T-cell (primary cell): ENCODE results near the gene TGIF1. TPM values are rescaled to one million over a fixed set of nuclear protein-coding genes. Genes with fewer than 3 reads are reported as not detected.

Experiments used
- ATAC-seq, 4 experiments: fragments of 200-7000 bp in 3 of 4; fragments of 150-1000 bp in 1 of 4; cut with Tn5 transposase; replicated peaks in 1 of 4; 1 replicate in 3 of 4; 2 replicates in 1 of 4; pipeline ENCODE4 v1.10.0; 2021; ENCODE audit warnings: moderate library complexity in 3 of 4, mild to moderate bottlenecking in 2 of 4, moderate number of reproducible peaks in 1 of 4
- CTCF ChIA-PET, 2 donors: fragments of 300-600 bp; sonication (Branson Sonifier 250); formaldehyde crosslinking; loops; one replicate each; lab custom pipeline; 2022; ENCODE audit warnings: antibody characterized with exemption in 2 of 2; lab: Charles Lee
- POLR2A ChIA-PET, 2 donors: fragments of 300-600 bp; sonication (Branson Sonifier 250); formaldehyde crosslinking; loops; one replicate each; lab custom pipeline; 2022; ENCODE audit warnings: antibody characterized with exemption in 2 of 2; lab: Charles Lee
- DNase-seq, 35 experiments: peaks; one replicate each; pipeline versions ENCODE4 v3.0.0 to v3.0.0-alpha.2; 2013 to 2023
- H3K27ac ChIP-seq: one replicate; pipeline ENCODE4 v1.5.1; 2013; ENCODE audit warnings: low read length
- H3K27me3 ChIP-seq, 2 experiments: replicated peaks in 1 of 2; 1 replicate in 1 of 2; 2 replicates in 1 of 2; pipeline versions ENCODE4 v1.6.1 to v1.7.0; 2013; ENCODE audit warnings: low read length in 1 of 2, mixed read lengths in 1 of 2; ENCODE audit not compliant: control insufficient read depth in 2 of 2, insufficient read depth in 2 of 2; ENCODE audit errors: extremely low read depth in 1 of 2
- H3K36me3 ChIP-seq, 2 donors: 1 replicate in 1 of 2; 2 replicates in 1 of 2; pipeline versions ENCODE4 v1.6.1 to v1.7.0; 2013; ENCODE audit warnings: low read length in 1 of 2; ENCODE audit not compliant: control insufficient read depth in 2 of 2, insufficient read depth in 1 of 2; ENCODE audit errors: extremely low read depth in 1 of 2
- H3K4me1 ChIP-seq, 2 experiments: 1 replicate in 1 of 2; 2 replicates in 1 of 2; pipeline versions ENCODE4 v1.6.1 to v1.7.0; 2013; ENCODE audit warnings: low read length in 2 of 2, mixed read lengths in 1 of 2; ENCODE audit not compliant: insufficient read depth in 2 of 2, control insufficient read depth in 1 of 2; ENCODE audit errors: extremely low read depth in 1 of 2
- H3K4me3 ChIP-seq, 2 donors: 1 replicate in 1 of 2; 2 replicates in 1 of 2; pipeline versions ENCODE4 v1.5.1 to v1.7.0; 2013; ENCODE audit warnings: mild to moderate bottlenecking in 2 of 2, low read length in 1 of 2, moderate library complexity in 1 of 2; ENCODE audit not compliant: control insufficient read depth in 1 of 2; ENCODE audit errors: extremely low read depth in 1 of 2
- H3K9me3 ChIP-seq: 2 replicates; pipeline ENCODE4 v1.7.0; 2013
- H3K27ac Mint-ChIP-seq, 2 donors: one replicate each; pipeline ENCODE4 v1.8.0; 2020 to 2021; ENCODE audit warnings: mild to moderate bottlenecking in 2 of 2, mixed read lengths in 2 of 2
- H3K27me3 Mint-ChIP-seq, 2 donors: one replicate each; pipeline ENCODE4 v1.8.0; 2021 to 2022; ENCODE audit warnings: mixed read lengths in 2 of 2
- H3K36me3 Mint-ChIP-seq: one replicate; pipeline ENCODE4 v1.8.0; 2021; ENCODE audit warnings: mixed read lengths
- H3K4me1 Mint-ChIP-seq, 3 donors: one replicate each; pipeline ENCODE4 v1.8.0; 2020 to 2022; ENCODE audit warnings: mixed read lengths in 3 of 3, mild to moderate bottlenecking in 1 of 3
- H3K4me3 Mint-ChIP-seq, 3 donors: one replicate each; pipeline ENCODE4 v1.8.0; 2020 to 2022; ENCODE audit warnings: mild to moderate bottlenecking in 3 of 3, mixed read lengths in 3 of 3, moderate library complexity in 3 of 3
- H3K9me3 Mint-ChIP-seq, 3 donors: one replicate each; pipeline ENCODE4 v1.8.0; 2020 to 2022; ENCODE audit warnings: mixed read lengths in 3 of 3
- WGBS: methylation state at CpG from one replicate; pipeline ENCODE4 v1.1.5; 2013; ENCODE audit warnings: missing lambda C conversion rate; ENCODE audit not compliant: insufficient coverage; 5-methylcytosine and 5-hydroxymethylcytosine counted together
- total RNA-seq, 35 experiments: library from RNA in 6 of 35; stranded (reverse) in 6 of 35; fragments of 120-200 nt in 1 of 35; gene quantifications; one replicate each; pipeline versions ENCODE4 v1.2.1 to v1.2.4 and lab custom pipeline; 2013 to 2026

The TGIF1 gene
- total RNA-seq, 5 donors from 2014 or later (not counting 1 experiment from before 2014, with no cell fraction given) = 40.5 to 90.5 (median 81.8) TPM

DNA sequence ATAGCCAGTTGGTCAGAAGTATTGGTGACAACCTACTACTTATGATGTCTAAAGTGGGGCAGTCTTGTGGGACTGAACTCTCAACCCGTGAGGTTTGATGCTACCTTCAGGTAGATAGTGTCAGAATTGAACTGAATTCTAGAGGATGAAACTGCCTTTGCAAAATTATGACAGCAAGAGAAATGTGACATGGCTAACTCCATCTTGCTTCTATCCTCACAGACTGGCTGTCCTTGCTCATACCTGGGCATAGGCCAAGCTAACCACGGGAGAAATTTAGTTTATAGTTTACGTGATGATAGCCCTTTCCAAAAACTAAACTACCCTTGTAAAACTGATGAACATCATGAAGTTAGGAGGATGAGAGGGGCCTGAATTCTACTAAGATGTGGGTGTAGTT, 24.9 kb upstream of the TGIF1 start:
- Mint-ChIP-seq H3K27ac (no peak overlapping the region), H3K27me3 (no peaks in the 10 kb centered on the region), H3K9me3 (peaks cover 0 to 6% (median 0%) of the 10 kb centered on the region in 3 donors), H3K36me3 (no peaks in the 10 kb centered on the region), H3K4me3 (no peak overlapping the region), H3K4me1 (no peaks in the 10 kb centered on the region)
- ChIA-PET CTCF (no interaction called here), POLR2A (no interaction called here)
- H3K36me3 ChIP-seq = no peaks in the 10 kb centered on the region
- H3K27ac ChIP-seq = no peak overlapping the region
- WGBS = 100% methylated on average over 1 of the region's 3 CpGs
- ATAC-seq (no peak), DNase-seq (no peak)
- H3K4me3 ChIP-seq = no peak overlapping the region
- no peaks in the 10 kb centered on the region for H3K9me3 ChIP-seq
- no peaks in the 10 kb centered on the region for H3K27me3 ChIP-seq
- H3K4me1 ChIP-seq = no peaks in the 10 kb centered on the region

DNA sequence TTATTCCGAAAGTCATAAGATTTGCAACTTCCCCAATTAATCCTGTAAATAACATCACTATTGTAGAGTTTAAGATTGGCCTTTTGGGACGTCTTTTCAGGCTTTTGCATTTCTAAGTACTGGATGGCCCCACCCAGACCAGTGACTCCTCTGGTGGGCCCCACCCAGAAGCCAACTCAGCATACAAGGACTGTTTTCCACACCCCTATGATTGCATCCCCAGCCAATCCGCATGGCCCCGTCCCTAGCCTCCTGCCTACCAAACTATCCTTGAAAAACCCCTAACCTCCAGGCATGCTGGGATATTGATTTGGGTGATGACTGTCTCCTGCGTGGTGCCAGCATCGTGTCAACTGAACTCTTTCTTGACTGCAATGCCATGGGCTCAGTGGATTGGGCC, 24.5 kb upstream of the TGIF1 start:
- H3K4me1 ChIP-seq = no peaks in the 10 kb centered on the region
- Mint-ChIP-seq H3K27me3 (no peaks in the 10 kb centered on the region), H3K4me1 (no peaks in the 10 kb centered on the region), H3K9me3 (peaks cover 0 to 4% (median 0%) of the 10 kb centered on the region in 3 donors), H3K27ac (no peak overlapping the region), H3K36me3 (no peaks in the 10 kb centered on the region), H3K4me3 (no peak overlapping the region)
- no peak for ATAC-seq
- no peak overlapping the region for H3K27ac ChIP-seq
- no peaks in the 10 kb centered on the region for H3K9me3 ChIP-seq
- H3K36me3 ChIP-seq = no peaks in the 10 kb centered on the region
- no peak for DNase-seq
- 90% methylated on average over 2 of the region's 6 CpGs for WGBS
- ChIA-PET POLR2A (no interaction called here), CTCF (no interaction called here)
- no peaks in the 10 kb centered on the region for H3K27me3 ChIP-seq
- H3K4me3 ChIP-seq = no peak overlapping the region

DNA sequence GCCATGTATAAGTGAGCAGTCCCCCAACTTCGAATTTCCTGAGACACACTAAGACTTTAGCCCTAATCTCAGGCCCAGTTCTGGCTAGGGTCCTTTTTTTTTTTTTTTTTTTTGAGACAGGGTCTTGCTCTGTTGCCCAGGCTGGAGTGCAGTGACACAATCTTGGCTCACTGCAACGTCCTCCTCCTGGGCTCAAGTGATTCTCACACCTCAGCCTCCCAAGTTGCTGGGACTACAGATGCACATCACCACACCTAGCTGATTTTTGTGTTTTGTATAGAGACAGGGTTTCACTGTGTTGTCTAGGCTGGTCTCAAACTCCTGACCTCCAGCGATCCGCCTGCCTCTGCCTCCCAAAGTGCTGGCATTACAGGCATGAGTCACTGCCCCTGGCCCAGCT, 23.9 kb upstream of the TGIF1 start:
- H3K9me3 ChIP-seq = no peaks in the 10 kb centered on the region
- Mint-ChIP-seq H3K27me3 (no peaks in the 10 kb centered on the region), H3K36me3 (no peaks in the 10 kb centered on the region), H3K27ac (no peak overlapping the region), H3K4me1 (no peaks in the 10 kb centered on the region), H3K9me3 (no peaks in the 10 kb centered on the region), H3K4me3 (no peak overlapping the region)
- CTCF ChIA-PET = no interaction called here
- H3K4me1 ChIP-seq = no peaks in the 10 kb centered on the region
- DNase-seq (no peak), ATAC-seq (no peak)
- POLR2A ChIA-PET = interaction anchor here (0.6 kb wide), 2 partner anchors 31 to 258 kb away, joined by 3 read pairs; no protein-coding TSS in a partner anchor
- H3K4me3 ChIP-seq = no peak overlapping the region
- no CpG with 5 or more reads among the region's 4 CpGs for WGBS
- H3K36me3 ChIP-seq = no peaks in the 10 kb centered on the region
- no peaks in the 10 kb centered on the region for H3K27me3 ChIP-seq
- H3K27ac ChIP-seq = no peak overlapping the region

DNA sequence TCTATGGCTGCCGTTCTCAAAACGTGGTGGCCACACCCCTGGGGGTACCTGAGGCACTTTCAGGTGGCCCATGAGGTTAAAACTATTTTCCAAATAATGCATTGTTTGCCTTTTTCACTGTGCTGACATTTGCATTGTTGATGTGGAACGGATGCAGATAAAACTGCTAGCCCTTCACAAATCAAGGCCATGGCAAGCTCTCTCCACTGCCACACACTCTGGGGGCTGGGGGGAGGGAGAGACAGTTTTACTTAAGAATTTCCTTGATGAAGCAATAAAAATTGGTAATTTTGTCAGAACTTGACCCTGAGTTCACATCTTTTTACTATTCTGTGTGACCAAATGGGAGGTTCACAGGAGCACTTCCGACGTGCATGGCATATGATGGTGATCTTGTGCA, 22.0 kb upstream of the TGIF1 start:
- ChIA-PET POLR2A (no interaction called here), CTCF (no interaction called here)
- no peaks in the 10 kb centered on the region for H3K4me1 ChIP-seq
- no peaks in the 10 kb centered on the region for H3K36me3 ChIP-seq
- DNase-seq (no peak), ATAC-seq (no peak)
- no peaks in the 10 kb centered on the region for H3K9me3 ChIP-seq
- H3K27ac ChIP-seq = no peak overlapping the region
- Mint-ChIP-seq H3K4me3 (no peak overlapping the region), H3K27ac (no peak overlapping the region), H3K9me3 (no peaks in the 10 kb centered on the region), H3K4me1 (no peaks in the 10 kb centered on the region), H3K27me3 (no peaks in the 10 kb centered on the region), H3K36me3 (no peaks in the 10 kb centered on the region)
- no peak overlapping the region for H3K4me3 ChIP-seq
- H3K27me3 ChIP-seq = no peaks in the 10 kb centered on the region
- WGBS = 82% methylated on average over 2 of the region's 5 CpGs

DNA sequence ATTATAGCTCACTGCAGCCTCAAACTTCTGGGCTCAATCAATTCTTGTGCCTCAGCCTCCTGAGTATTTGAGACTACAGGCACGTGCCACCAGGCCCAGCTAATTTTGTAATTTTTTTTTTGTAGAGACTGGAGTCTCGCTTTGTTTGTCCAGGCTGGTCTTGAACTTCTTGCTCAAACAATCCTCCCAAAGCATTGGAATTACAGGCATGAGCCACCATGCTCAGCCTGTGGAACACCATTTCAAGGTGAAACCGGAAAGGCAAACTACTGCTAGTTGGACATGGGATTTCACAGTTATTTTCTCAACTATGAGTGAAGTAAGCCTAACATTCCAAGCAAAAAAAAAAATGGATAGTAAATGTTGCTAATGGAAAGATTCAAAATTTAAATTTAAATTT, 20.9 kb upstream of the TGIF1 start:
- Histone ChIP-seq H3K4me1 (no peaks in the 10 kb centered on the region), H3K27me3 (no peaks in the 10 kb centered on the region), H3K4me3 (no peak overlapping the region), H3K9me3 (no peaks in the 10 kb centered on the region), H3K27ac (no peak overlapping the region), H3K36me3 (no peaks in the 10 kb centered on the region)
- H3K27me3 Mint-ChIP-seq = no peaks in the 10 kb centered on the region
- no peaks in the 10 kb centered on the region for H3K9me3 Mint-ChIP-seq
- H3K4me3 Mint-ChIP-seq = no peak overlapping the region
- ChIA-PET CTCF (interaction anchor here in 1 of 2 donors (0.7 kb wide), 1 partner anchor 270 kb away, joined by 3 read pairs; no protein-coding TSS in a partner anchor), POLR2A (no interaction called here)
- H3K36me3 Mint-ChIP-seq = no peaks in the 10 kb centered on the region
- no peaks in the 10 kb centered on the region for H3K4me1 Mint-ChIP-seq
- DNase-seq (no peak), ATAC-seq (no peak)
- no CpG with 5 or more reads among the region's 3 CpGs for WGBS
- no peak overlapping the region for H3K27ac Mint-ChIP-seq

DNA sequence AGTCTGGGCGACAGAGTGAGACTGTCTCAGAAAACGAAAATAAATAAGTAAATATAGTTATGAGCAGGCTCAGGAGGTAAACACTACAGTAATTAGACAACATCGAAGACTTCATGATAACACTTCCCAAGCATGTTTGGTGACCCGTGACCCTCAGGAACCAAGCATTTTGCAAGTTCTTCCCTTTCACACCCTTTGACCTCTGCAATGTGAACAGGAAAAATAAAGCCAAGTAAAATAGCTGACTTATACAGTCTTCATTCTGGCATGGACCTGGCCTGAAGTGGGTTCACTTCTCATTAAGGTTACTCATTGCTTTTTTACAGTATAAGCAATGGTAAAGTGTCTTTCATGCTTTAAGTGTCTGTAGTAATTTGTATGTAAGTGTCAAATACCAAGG, 15.3 kb upstream of the TGIF1 start:
- Histone ChIP-seq H3K36me3 (no peaks in the 10 kb centered on the region), H3K4me3 (no peak overlapping the region), H3K4me1 (no peaks in the 10 kb centered on the region), H3K27ac (no peak overlapping the region), H3K27me3 (no peaks in the 10 kb centered on the region), H3K9me3 (no peaks in the 10 kb centered on the region)
- no peak for ATAC-seq
- no CpG with 5 or more reads among the region's 4 CpGs for WGBS
- CTCF ChIA-PET = interaction anchor here in 1 of 2 donors (0.7 kb wide), 1 partner anchor 88 kb away, joined by 4 read pairs; no protein-coding TSS in a partner anchor
- Mint-ChIP-seq H3K27me3 (no peaks in the 10 kb centered on the region), H3K36me3 (no peaks in the 10 kb centered on the region), H3K27ac (no peak overlapping the region), H3K4me1 (no peaks in the 10 kb centered on the region), H3K4me3 (no peak overlapping the region), H3K9me3 (no peaks in the 10 kb centered on the region)
- DNase-seq = no peak
- POLR2A ChIA-PET = no interaction called here

DNA sequence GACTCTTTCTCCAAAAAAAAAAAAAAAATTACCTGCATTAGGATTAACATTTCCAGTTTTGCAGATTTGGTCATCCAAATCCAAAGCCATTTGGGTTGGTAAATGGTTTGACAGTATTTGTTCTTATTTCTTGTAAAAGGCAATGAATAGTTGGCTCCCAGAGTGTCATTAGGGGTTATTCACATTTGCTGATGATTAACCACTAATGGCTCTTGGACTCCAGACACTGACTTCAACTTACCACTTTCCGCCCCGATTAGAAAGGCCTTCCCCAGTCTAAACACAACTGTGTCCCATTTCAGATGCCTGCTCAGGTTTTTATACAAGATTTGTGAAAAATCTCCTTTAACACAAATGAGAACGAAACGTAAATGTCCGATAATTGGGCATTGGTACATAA, 9.6 kb upstream of the TGIF1 start:
- H3K36me3 ChIP-seq = no peaks in the 10 kb centered on the region
- POLR2A ChIA-PET = interaction anchor here (0.6 to 0.7 kb wide), 3 partner anchors 65 to 365 kb away, joined by 3 to 4 read pairs (median 3); no protein-coding TSS in a partner anchor
- no peaks in the 10 kb centered on the region for H3K27me3 ChIP-seq

More for the DNA sequence above, 9.6 kb upstream of the TGIF1 start:
- ATAC-seq (no peak), DNase-seq (no peak)
- Histone ChIP-seq H3K27ac (no peak overlapping the region), H3K4me1 (no peaks in the 10 kb centered on the region), H3K9me3 (no peaks in the 10 kb centered on the region), H3K4me3 (no peak overlapping the region)
- CTCF ChIA-PET = interaction anchor here (1.2 to 3.2 kb wide), 2 partner anchors 14 kb away, joined by 5 to 31 read pairs; no protein-coding TSS in a partner anchor
- Mint-ChIP-seq H3K27ac (no peak overlapping the region), H3K4me1 (peaks cover 0 to 4% (median 3%) of the 10 kb centered on the region in 3 donors), H3K9me3 (no peaks in the 10 kb centered on the region), H3K36me3 (no peaks in the 10 kb centered on the region), H3K27me3 (no peaks in the 10 kb centered on the region), H3K4me3 (no peak overlapping the region)
- WGBS = no CpG with 5 or more reads among the region's 5 CpGs
